AML-193 (cell line): ENCODE measurements around the gene WWOX.

Source experiments
- DNase-seq, 2 experiments: peaks; one replicate each; lab custom pipeline; 2025; lab: John Stamatoyannopoulos, UW

The WWOX gene

DNA sequence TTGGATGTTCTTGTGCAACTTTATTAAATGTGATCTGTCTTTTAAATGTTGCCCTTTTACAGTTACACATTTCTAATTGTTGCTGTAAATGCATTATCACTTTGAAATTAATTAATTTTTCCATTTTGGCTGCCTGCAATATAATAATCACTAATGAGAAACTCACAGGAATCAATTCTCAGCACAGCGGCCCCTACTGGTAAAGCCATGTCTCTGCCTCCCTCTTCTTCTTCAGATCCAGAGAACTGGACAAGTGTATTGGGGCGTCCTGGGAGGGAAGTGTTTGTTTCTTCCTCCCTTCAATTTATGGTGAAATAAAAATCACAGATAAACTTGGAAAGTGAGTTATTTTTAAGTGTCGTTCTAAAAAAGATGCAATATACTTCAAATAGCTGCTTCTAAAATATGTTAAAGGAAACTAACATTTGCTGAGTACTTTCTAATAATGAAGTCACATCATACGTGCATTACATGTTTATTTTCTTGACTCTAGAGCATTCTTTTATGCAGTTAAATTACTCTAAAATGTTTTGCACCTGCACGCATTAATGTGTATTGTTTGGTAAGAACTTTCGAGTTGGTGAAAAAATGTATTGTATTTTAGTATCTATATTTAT, 338.0 kb downstream of the WWOX start:
- peak; percentile 18 to 27 for DNase-seq

DNA sequence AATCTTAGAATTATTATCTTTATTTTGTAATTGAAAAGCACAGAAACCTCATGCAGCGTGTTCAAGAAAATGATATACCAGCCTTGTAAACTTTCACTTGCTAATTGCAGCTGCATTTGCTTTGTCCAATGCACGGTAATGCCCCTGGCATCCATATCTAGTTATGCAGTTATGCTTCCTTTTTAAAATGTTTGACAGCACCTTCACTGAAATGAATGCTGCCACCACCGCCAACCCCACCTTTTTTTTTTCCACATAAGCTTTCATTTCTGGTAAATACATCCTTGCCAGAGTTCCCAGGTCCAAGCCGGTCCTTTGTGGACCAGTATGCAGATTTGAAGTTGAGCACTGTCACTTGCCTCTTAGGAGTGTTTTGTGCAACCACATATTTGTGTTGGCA, 338.8 kb downstream of the WWOX start:
- DNase-seq: no peak

DNA sequence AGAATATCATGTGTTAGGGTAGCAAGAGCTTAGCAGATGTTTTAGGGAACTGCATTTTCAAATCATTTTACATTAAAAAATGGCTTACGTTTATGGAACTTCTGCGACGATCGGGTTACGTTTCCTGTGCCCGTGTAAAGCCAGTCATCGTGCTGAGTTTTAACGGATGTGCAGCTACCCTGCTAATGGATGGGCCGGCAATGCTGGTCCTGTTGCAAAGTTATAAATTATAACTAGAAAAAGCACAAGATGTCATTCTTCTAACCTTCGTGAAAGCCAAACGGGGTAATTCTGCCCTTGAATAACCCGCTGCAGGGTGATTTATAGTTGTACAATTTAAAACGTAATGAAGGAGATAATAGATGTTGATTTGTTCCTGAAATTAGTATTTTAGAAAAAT, 339.2 kb downstream of the WWOX start:
- no peak for DNase-seq

DNA sequence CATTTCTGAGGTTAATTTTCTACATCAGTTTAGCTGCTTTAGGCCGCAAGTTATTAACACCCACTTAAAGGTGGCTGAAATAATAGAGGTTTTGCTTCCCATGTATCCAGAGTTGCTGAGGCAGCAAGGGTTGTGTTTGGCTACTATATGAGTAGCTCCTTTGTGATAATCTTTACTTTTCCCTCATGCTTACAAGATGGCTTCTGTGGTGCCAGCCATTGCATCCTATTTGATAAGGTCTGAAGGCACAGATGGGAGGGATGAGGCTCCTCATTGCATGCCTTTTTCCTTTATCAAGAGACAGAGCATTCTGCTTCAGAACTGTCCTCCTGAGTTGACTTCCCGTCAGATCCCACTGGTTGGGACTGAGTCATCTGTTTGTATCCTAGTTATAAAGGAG, 340.2 kb downstream of the WWOX start:
- no peak for DNase-seq

DNA sequence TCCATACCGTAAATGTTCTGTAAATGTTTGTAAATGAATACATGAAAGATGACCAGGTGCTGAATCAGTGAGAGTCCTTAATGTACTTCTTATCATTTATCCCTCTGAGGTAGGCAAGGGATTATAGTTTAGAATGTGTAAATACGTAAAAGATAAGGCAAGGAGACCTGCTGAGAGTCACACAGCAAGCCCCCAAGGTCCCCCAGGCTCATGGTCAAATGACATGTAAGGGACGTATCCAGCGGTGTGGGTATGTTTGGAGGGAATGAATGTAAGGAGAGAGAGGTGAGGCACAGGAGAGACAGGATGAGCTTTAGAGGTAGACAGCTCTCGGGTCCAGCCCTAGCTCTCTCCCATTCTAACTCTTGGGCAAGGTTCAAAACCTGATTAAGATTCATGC, 341.8 kb downstream of the WWOX start:
- DNase-seq: no peak

DNA sequence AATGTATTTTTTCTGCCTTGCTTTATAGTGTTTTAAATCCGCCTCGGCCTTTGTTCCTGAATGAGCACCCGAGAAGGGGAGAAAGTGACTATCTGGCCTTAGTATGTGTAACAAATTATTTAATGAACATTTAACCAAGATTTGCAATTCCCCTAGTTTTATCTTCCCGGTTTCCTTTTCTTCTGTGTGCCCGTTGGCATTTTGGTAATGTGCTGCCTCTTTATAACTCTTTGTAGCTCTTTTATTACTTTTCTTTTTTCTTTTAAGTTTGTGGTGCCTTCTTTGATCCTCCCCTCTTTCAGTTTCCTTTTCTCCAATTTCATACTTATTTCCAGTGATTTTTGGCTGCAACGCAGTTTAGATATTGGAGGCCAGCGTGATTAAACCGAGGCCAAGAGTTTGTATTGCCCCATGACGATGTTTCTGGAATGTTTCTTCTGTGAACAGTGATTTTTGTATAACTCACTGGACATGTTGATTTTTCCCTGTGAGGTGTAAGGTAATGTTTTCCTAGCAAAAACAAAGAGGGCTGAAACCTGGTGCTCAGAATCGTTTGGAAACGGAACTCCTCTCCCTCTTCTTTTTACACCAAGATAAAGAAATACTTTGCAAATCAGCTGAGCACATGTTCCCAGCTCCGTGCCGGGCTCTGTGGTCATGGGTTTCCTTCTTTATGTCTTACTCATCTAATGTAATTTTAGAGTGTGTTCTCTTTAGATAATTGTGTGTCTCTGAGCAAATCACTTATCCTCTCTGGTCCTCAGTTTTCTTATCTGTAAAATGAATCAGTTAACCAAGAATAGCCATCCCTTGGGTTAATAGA, 344.3 kb downstream of the WWOX start:
- no peak for DNase-seq

DNA sequence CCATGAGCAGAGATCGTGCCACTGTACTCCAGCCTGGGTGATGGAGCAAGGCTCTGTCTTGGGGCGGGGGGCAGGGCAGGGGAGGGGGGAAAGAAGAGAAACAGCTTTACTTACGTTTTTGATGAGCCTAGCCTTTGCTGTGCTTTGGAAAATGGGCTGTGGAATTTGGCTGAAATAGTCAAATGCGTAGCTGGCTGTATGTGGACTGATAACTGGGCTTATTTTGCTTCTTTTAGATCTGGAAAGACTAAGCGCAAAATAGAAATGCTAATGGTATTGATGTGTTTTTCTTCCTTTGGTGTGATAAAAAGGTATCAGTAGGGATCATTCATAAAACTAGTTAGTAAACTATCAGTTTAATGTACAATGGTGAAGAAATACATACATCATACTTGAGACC, 346.4 kb downstream of the WWOX start:
- DNase-seq: no peak

DNA sequence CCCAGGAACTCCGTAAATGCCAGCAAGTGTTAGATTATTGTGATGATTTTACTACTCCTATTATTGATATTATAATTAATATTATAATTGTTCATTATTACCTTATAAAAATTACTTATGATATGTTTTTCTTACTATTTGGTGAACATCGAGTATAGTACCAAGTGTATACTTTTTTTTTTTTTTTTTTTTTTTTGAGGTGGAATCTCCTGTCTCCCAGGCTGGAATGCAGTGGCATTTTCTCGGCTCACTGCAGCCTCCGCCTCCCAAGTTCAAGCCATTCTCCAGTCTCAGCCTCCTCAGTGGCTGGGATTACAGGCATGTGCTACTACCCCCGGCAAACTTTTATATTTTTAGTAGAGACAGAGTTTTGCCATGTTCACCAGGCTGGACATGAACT, 347.0 kb downstream of the WWOX start:
- DNase-seq: no peak

DNA sequence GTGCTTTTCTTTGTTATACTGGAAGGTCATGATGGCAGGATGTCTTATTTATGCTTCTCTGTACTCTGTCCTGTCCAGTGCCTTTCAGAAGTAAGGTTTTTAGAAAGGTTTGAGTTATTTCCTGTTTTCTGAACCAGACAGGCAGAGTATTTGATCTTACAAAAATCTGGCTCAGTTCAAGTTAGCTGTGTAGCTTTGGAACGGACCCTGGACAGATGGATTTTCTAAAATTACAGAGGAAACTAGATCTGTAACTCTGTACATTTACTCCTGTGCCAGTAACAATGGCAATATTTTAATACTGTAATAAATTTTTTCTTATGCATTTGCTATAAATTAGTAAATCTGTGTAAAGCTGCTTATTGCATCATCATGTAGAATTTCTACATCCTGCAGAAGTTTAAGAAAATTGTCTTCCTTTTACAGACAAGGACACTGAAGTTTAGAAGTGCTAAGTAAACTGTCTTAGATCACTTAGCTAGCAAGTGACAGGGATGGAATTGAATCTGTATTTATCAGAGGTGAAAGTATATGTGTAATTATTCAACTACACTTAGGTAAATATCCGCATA, 347.6 kb downstream of the WWOX start:
- DNase-seq: no peak

DNA sequence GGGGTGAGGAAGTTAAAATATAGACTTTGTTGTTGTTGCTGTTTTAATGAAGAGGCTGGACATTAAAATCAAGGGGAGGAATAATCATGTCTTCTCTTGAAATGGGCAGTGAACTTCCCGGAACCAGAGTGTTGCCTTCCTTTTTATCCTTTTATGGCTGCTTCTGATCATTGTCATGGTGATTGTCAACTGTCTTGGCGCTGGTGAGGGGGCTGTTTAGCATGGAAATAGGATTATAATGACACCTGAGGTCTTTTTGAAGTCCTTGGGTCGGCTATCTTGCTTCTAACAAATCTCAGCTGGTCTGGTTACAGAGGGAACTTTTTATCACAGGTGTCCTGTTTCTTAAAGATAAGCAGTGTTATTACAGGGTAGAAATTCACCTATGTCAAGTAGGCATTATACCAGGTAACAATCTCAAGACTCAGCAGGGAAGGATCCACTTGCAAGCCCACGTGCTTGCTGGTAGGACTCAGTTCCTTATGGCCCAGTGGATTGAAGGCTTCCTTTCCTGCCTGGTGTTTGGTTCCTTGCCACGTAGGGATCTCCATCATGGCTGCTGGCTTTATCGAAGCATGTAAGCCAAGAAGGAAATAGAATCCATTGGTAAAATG, 349.3 kb downstream of the WWOX start:
- no peak for DNase-seq

DNA sequence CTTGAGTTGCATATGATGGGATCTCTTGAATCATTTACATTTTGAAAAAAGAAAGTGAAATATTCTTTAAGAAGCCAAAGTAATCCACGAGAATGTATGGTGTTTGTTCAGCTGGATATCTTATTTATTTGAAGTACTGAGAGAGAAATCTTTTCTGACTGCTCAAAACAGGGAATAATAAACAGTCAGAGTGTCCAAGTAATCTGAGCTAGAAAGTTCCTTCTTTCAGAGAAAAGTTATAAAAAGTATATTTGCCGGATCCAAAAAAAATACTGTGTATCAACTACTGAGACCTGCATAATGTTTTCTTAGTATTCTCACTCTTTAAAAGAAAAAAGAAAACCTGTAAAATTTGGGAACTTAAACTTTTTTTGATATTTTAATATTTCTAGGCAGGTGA, 350.8 kb downstream of the WWOX start:
- no peak for DNase-seq

DNA sequence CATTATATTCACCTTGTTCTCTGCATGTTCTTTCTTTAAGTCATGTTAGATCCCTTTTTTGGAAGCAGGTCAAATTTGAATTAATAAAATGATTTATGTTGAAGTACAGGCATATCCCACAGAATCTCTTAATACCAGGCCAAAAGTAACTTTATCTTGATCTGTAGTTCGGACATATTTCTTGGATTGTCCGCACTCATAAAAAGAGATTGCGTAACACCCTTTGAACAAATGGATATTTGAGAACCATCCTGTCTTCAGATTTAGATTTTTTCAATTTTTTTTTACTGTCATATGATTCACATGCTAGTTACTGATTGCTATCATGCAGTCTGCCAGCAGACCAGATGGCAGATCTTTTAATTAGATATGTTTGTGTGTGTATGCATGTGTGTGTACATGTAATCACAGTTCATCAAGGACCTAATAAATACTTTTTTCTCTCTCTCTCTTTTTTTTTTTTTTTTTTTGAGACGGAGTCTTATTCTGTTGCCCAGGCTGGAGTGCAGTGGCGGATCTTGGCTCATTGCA, 352.6 kb downstream of the WWOX start:
- no peak for DNase-seq

DNA sequence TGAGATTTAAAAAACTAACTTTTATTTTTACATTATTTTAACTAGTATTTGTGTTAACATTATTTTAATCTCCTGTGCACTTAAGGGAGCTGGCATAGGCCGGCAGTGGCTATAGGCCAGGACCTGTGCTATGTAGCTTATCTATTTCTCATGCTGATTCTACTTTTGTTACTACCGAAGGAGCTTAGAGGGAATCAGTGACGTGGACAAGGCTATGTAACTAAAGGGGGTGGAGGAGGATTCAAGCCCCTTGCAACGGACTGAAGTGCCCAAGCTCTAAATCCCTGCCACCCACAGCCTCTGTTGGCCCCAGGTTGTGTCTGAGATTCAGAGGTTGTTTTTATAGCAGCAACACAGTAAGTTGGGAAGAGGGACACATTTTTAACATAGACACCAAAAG, 356.4 kb downstream of the WWOX start:
- no peak for DNase-seq

DNA sequence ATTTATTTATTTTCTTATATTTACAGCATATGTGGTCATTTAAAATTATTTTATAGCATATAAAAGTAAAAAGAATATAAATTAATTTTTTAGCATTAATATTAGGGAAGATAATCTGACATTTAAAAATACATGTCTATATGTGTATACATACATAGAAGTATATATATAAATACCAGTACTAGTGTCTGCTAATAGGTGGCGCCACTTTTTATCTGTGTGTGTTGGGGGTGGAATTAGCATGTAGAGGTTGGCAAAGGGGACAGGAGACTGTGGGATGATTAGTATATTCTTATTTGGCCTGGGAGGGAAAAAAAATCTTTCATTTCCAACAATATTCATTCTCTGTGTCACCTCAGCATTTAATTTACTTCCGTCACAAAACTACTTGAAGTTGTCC, 359.1 kb downstream of the WWOX start:
- DNase-seq: no peak

DNA sequence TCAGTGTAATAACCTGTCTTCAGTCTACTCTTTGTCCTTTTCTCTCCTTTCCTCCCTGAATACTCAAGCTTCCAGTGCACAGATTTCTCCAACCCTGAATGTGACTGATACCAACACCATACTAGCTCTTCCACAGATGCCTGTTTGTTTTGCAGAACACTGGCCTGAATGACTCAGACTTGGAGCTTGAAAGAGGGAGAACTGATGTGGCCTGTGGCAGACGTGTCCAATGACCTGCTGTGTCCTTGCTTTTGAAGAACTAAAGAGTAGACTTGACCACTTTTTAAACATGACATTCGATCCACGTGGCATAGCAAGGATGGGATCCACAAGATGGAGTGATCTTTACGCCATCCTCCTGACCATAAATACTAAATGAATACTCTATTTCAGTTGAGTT, 361.0 kb downstream of the WWOX start:
- DNase-seq: no peak

DNA sequence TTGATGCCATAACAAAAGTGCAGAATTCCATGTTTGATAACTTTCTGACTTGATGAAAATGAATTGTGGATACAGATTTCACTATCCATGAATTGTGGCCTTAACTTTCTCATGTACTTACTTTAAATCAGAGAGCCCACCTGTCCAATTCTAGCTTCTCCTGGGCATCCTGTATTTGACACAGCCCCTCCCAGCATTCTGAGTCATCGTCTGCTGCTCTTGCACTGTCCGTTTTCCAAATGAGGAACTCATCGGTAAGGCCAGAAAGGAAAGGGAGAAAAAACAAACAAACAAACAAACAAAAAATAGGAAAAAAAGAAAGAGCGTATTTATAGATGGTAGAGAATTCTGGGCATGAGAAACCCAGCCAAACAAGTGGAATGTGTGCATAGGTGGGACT, 361.6 kb downstream of the WWOX start:
- no peak for DNase-seq

DNA sequence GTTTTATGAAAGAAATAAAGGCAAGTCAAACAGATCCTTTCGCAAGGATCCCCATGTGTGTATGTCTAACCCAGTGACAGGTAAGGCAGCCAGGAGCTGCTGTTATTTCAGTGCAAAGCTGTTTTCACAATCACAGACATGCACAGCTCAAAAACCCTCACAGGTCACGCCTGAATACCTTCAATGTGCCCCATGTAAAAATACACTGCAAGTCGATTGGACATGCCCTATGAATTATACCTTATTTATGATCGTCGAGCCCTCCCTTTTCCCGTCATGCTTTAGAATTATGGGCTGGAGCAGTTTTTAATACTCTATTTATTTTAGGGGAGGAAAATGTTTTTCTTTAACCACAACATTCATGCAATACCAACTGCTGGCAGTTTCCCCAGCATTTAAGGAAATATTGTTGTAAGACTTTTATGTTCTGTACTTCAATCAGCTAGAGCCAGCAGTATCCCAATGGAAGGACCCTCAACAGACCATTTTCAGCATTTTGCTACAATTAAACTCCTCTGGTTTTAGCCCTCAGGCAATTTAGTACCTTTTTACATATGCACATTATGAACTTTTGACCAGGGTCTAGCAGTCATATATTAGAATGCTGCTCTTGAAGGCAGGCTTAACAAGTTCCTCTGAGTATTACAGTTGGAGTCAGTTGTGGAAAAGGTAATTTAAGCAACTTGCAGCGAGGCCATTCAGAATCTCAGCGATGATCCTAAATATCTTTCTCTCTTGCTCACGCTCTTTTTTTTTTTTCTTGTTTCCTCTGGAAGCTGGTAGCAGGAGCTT, 362.2 kb downstream of the WWOX start:
- no peak for DNase-seq

DNA sequence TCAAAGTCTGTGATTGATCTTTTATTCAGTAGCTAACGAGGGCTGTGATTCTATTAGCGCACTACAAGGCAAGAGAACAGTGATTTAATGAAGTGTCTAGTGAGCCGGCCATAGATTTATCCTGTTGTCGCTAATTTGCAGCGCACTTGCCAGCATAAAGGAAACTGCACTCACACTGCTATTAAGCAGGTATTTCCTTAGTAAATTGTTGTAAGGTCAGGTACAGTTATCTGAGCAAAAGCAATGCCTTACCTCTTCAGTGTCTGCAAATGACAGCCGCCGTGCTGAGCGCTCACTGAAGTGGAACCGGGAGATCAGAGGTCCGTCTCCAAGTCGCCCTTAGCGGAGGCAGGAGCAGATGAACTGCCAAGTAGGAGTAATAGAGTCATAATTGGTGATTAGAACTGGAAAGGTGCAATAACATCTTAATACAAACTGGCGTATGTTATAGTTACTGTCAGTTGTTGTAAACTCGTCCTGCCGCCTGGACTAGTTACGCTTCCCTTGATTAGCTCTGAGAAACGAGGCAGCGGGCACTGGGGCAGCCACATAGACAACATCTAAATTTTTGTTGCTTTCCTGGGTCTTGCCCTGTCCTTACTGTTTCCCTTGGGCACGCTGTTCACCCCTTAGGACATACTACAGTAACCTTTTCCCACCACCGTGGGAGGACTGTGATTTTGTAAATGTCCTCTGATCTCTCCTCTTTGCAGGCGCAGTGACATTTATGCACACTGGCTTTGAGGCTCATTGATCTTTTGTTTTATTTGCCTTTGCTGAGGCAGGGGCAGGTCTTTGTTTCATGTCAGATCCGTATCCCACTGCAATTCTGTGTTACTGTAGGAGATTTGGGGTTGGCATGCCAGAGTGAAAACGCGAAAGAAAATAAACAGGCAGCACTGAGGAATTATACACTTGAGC, 363.1 kb downstream of the WWOX start:
- DNase-seq: no peak

DNA sequence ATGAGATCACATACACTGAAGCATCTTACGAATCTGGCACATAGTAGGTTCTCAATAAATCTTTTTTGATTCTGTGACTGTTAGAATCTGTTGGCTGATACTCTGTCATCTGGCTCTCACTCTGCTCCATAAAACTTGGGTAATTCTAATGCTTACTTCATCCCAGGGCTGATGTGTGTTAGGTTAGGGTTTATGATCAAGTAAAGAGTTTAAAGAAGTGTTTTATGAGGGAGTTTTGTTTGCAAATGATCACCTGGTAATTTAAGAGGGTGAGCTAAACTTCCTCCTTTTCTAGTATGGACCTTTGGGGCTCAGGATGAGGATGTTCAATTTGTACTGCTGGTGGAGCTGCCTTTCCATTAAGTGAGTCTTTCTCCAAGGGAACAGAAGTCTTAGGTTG, 364.1 kb downstream of the WWOX start:
- DNase-seq: no peak

DNA sequence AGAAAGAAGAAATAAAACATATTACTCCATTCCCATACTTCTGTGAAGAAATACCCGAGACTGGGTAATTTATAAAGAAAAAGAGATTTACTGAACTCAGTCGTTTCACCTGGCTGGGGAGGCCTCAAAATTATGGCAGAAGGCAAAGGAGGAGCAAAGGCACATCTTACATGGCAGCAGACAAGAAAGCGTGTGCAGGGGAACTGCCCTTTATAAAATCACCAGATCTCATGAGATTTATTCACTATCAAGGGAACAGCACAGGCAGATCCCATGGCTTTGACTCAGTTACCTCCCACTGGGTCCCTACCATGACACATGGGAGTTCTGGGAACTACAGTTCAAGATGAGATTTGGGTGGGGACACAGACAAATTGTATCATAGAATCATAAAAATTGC, 365.4 kb downstream of the WWOX start:
- DNase-seq: no peak

DNA sequence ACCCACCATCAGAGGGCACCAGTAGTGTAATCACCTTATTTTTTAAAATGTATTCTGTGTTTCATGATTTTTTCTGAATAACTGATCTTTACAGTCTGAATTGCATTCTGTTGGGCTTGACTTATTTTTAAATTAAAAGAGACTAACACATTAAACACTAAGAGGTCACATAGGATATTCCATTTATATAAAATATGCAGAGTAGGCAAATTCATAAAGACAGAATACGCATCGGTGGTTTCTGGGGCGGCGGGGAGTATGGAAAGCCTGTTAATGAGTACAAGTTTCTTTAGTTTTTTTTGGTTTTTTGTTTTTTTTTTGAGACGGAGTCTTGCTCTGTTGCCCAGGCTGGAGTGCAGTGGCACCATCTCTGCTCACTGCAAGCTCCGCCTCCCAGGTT, 366.3 kb downstream of the WWOX start:
- DNase-seq: no peak
